SK-N-SH (cell line): Measurements from ENCODE around the gene CAPN11. TPM values are rescaled to one million over a fixed set of nuclear protein-coding genes. Genes with fewer than 3 reads are reported as not detected.

Experiments
- CTCF ChIA-PET: fragments of 300-600, 350-600 bp; formaldehyde crosslinking; extraction: SDS; loops from one replicate; lab custom pipeline; 2021; lab: Yijun Ruan, JAX
- POLR2A ChIA-PET: fragments of 350-600 bp; sonication (Branson Sonifier 250); formaldehyde crosslinking; extraction: SDS; loops from one replicate; lab custom pipeline; 2020; ENCODE audit warnings: antibody characterized with exemption, inconsistent platforms; lab: Yijun Ruan, JAX
- DNase-seq: peaks from one replicate; pipeline ENCODE4 v3.0.0; 2012
- H2AFZ ChIP-seq: fragments of 200-600 bp; sonication (generic); 2 replicates; pipeline ENCODE4 v1.8.1; 2016; ENCODE audit warnings: antibody characterized with exemption, mild to moderate bottlenecking, low read depth
- H3F3A ChIP-seq: fragments of 200-600 bp; sonication (generic); replicated peaks from 2 replicates; pipeline ENCODE3; 2016; ENCODE audit warnings: antibody characterized with exemption, mild to moderate bottlenecking; ENCODE audit not compliant: insufficient read depth
- H3K27ac ChIP-seq, 2 experiments: fragments of 200-500 bp in 1 of 2; fragments of 200-600 bp in 1 of 2; sonication (Bioruptor generic) in 1 of 2; sonication (generic), shearing (Covaris generic) in 1 of 2; 2 replicates each; pipeline versions ENCODE4 v1.5.1 to v1.6.1; 2014 to 2016; ENCODE audit warnings: low read depth in 2 of 2, inconsistent platforms in 1 of 2, low read length in 1 of 2, mild to moderate bottlenecking in 1 of 2, mixed read lengths in 1 of 2
- H3K27me3 ChIP-seq: fragments of 200-600 bp; sonication (generic), shearing (Covaris generic); 2 replicates; pipeline ENCODE4 v1.6.1; 2016; ENCODE audit warnings: mixed run types; ENCODE audit not compliant: insufficient read depth
- H3K36me3 ChIP-seq, 2 experiments: fragments of 200-500 bp in 1 of 2; fragments of 200-600 bp in 1 of 2; sonication (Bioruptor generic) in 1 of 2; sonication (generic) in 1 of 2; replicated peaks in 1 of 2; 2 replicates each; pipeline versions ENCODE3 to v1.5.1; 2014 to 2016; ENCODE audit warnings: low read length in 1 of 2, mild to moderate bottlenecking in 1 of 2; ENCODE audit not compliant: insufficient read depth in 2 of 2, control insufficient read depth in 1 of 2
- H3K4me1 ChIP-seq, 2 experiments: fragments of 200-500 bp in 1 of 2; fragments of 200-600 bp in 1 of 2; sonication (Bioruptor generic) in 1 of 2; sonication (generic), shearing (Covaris generic) in 1 of 2; 2 replicates each; pipeline versions ENCODE4 v1.5.1 to v1.6.1; 2014 to 2016; ENCODE audit warnings: low read depth in 1 of 2, low read length in 1 of 2, mixed run types in 1 of 2; ENCODE audit not compliant: insufficient read depth in 2 of 2, control insufficient read depth in 1 of 2
- H3K4me2 ChIP-seq: fragments of 200-600 bp; sonication (generic), shearing (Covaris generic); 2 replicates; pipeline ENCODE4 v1.6.1; 2017; ENCODE audit warnings: mixed run types
- H3K4me3 ChIP-seq, 2 experiments: fragments of 200-500 bp in 1 of 2; fragments of 200-600 bp in 1 of 2; sonication (Bioruptor generic) in 1 of 2; sonication (generic), shearing (Covaris generic) in 1 of 2; 2 replicates each; pipeline versions ENCODE4 v1.5.1 to v1.8.1; 2014 to 2016; ENCODE audit warnings: low read depth in 2 of 2, inconsistent platforms in 1 of 2, low read length in 1 of 2, mild to moderate bottlenecking in 1 of 2, mixed read lengths in 1 of 2, moderate library complexity in 1 of 2
- H3K79me2 ChIP-seq: fragments of 200-600 bp; sonication (generic); 2 replicates; pipeline ENCODE4 v1.8.1; 2017; ENCODE audit warnings: mild to moderate bottlenecking; ENCODE audit not compliant: insufficient read depth
- H3K9ac ChIP-seq: fragments of 200-600 bp; sonication (generic); 2 replicates; pipeline ENCODE4 v1.6.1; 2017; ENCODE audit warnings: mixed run types
- H3K9me2 ChIP-seq: fragments of 200-600 bp; sonication (generic); 2 replicates; pipeline ENCODE4 v1.6.1; 2017; ENCODE audit warnings: mixed run types
- H3K9me3 ChIP-seq: fragments of 200-600 bp; sonication (generic); 2 replicates; pipeline ENCODE4 v1.6.1; 2017; ENCODE audit warnings: mixed run types, mild to moderate bottlenecking, moderate library complexity
- H4K20me1 ChIP-seq: fragments of 200-600 bp; sonication (generic); 2 replicates; pipeline ENCODE4 v1.6.1; 2017; ENCODE audit warnings: mild to moderate bottlenecking, mixed run types; ENCODE audit not compliant: insufficient read depth
- CHD2 ChIP-seq: fragments of 150-350 bp; IDR thresholded peaks from 2 replicates; pipeline ENCODE4 v1.6.1; 2018; ENCODE audit warnings: low read length; ENCODE audit not compliant: partially characterized antibody
- ELF1 ChIP-seq: IDR thresholded peaks from 2 replicates; pipeline ENCODE4 v1.4.0; 2012
- EP300 ChIP-seq, 2 experiments: IDR thresholded peaks; 2 replicates each; pipeline versions ENCODE4 v1.4.0 to v1.6.1; 2012; ENCODE audit warnings: borderline replicate concordance in 1 of 2, low read depth in 1 of 2, low read length in 1 of 2
- EZH2phosphoT487 ChIP-seq: fragments of 200-600 bp; sonication (generic); IDR thresholded peaks from 2 replicates; pipeline ENCODE4 v1.6.1; 2017; ENCODE audit warnings: low read depth, mixed run types, mild to moderate bottlenecking, antibody characterized with exemption, moderate library complexity, borderline replicate concordance
- FOSL2 ChIP-seq: IDR thresholded peaks from 2 replicates; pipeline ENCODE4 v1.4.0; 2012; ENCODE audit warnings: low read depth, mild to moderate bottlenecking, moderate library complexity, borderline replicate concordance
- FOXJ3 ChIP-seq: sonication (generic); formaldehyde crosslinking; IDR thresholded peaks from 2 replicates; pipeline ENCODE4 v1.5.1; 2020; ENCODE audit warnings: mild to moderate bottlenecking, missing genetic modification reagents
- FOXM1 ChIP-seq: IDR thresholded peaks from 2 replicates; pipeline ENCODE4 v1.4.0; 2012; ENCODE audit warnings: low read depth, mild to moderate bottlenecking
- GABPA ChIP-seq: IDR thresholded peaks from 2 replicates; pipeline ENCODE4 v1.4.0; 2012; ENCODE audit warnings: low read depth, mild to moderate bottlenecking
- GATA2 ChIP-seq: sonication (generic); formaldehyde crosslinking; IDR thresholded peaks from 2 replicates; pipeline ENCODE4 v1.5.0; 2020; ENCODE audit warnings: mild to moderate bottlenecking, missing genetic modification reagents
- JUND ChIP-seq: IDR thresholded peaks from 2 replicates; pipeline ENCODE4 v1.4.0; 2012
- MEF2A ChIP-seq: IDR thresholded peaks from 2 replicates; pipeline ENCODE4 v1.4.0; 2012; ENCODE audit warnings: low read depth, borderline replicate concordance
- MXI1 ChIP-seq: IDR thresholded peaks from 2 replicates; pipeline ENCODE4 v1.6.1; 2012; ENCODE audit warnings: mild to moderate bottlenecking, low read depth, low read length, improper control_type of control experiment
- NFIC ChIP-seq: IDR thresholded peaks from 2 replicates; pipeline ENCODE4 v1.4.0; 2012; ENCODE audit warnings: borderline replicate concordance
- POLR2AphosphoS5 ChIP-seq: IDR thresholded peaks from 2 replicates; pipeline ENCODE4 v1.6.1; 2012; ENCODE audit warnings: low read depth, low read length
- RCOR1 ChIP-seq: fragments of 150-350 bp; IDR thresholded peaks from 2 replicates; pipeline ENCODE4 v1.6.1; 2017; ENCODE audit warnings: antibody characterized with exemption, low read length
- RFX5 ChIP-seq: IDR thresholded peaks from 2 replicates; pipeline ENCODE4 v1.6.1; 2012; ENCODE audit warnings: mild to moderate bottlenecking, improper control_type of control experiment, low read length
- RXRA ChIP-seq: IDR thresholded peaks from 2 replicates; pipeline ENCODE4 v1.4.0; 2012; ENCODE audit warnings: low read depth, mild to moderate bottlenecking, borderline replicate concordance
- SIN3A ChIP-seq: IDR thresholded peaks from 2 replicates; pipeline ENCODE4 v1.6.1; 2012; ENCODE audit warnings: low read depth, mild to moderate bottlenecking, low read length, moderate library complexity, borderline replicate concordance
- SMC3 ChIP-seq: IDR thresholded peaks from 2 replicates; pipeline ENCODE4 v1.6.1; 2012; ENCODE audit warnings: low read depth, low read length, improper control_type of control experiment
- TAF1 ChIP-seq: IDR thresholded peaks from 2 replicates; pipeline ENCODE4 v1.6.1; 2012; ENCODE audit warnings: low read depth, mild to moderate bottlenecking, low read length, moderate library complexity, borderline replicate concordance
- TCF12 ChIP-seq: IDR thresholded peaks from 2 replicates; pipeline ENCODE4 v1.4.0; 2012
- TEAD4 ChIP-seq: IDR thresholded peaks from 2 replicates; pipeline ENCODE4 v1.4.0; 2012; ENCODE audit warnings: mild to moderate bottlenecking, borderline replicate concordance; ENCODE audit not compliant: insufficient read depth
- WGBS: methylation state at CpG from one replicate; pipeline ENCODE4 v1.1.6; 2017; ENCODE audit warnings: low lambda C conversion rate; 5-methylcytosine and 5-hydroxymethylcytosine counted together
- polyA plus RNA-seq, 3 experiments: library from polyadenylated mRNA; depleted of rRNA; stranded (reverse); fragments of >200 nt; gene quantifications; 2 replicates each; pipeline ENCODE4 v1.2.3, GENCODE V29; 2012
- TF ChIP-seq, protein P1 (sequence below): IDR thresholded peaks from 2 replicates; pipeline ENCODE4; 2012
- TF ChIP-seq, protein P2 (sequence below): fragments of 150-350 bp; IDR thresholded peaks from 2 replicates; pipeline ENCODE4 v1.6.1; 2017; ENCODE audit warnings: antibody characterized with exemption, low read length, low read depth, borderline replicate concordance
- TF ChIP-seq, protein P3 (sequence below): IDR thresholded peaks from 2 replicates; pipeline ENCODE4 v1.4.0; 2012; ENCODE audit warnings: low read depth, borderline replicate concordance
- TF ChIP-seq, protein P4 (sequence below): IDR thresholded peaks from 2 replicates; pipeline ENCODE4 v1.4.0; 2012; ENCODE audit warnings: low read depth, borderline replicate concordance
- TF ChIP-seq, protein P5 (sequence below): fragments of 150-350 bp; IDR thresholded peaks from 2 replicates; pipeline ENCODE4 v1.6.1; 2016; ENCODE audit warnings: mild to moderate bottlenecking, low read depth, low read length
- TF ChIP-seq, protein P6 (sequence below): IDR thresholded peaks from 2 replicates; pipeline ENCODE4 v1.4.0; 2012; ENCODE audit warnings: low read depth

CAPN11 gene
- polyA plus RNA-seq, 1 of the 3 experiments (the other 2 are of a cell fraction): not detected

DNA sequence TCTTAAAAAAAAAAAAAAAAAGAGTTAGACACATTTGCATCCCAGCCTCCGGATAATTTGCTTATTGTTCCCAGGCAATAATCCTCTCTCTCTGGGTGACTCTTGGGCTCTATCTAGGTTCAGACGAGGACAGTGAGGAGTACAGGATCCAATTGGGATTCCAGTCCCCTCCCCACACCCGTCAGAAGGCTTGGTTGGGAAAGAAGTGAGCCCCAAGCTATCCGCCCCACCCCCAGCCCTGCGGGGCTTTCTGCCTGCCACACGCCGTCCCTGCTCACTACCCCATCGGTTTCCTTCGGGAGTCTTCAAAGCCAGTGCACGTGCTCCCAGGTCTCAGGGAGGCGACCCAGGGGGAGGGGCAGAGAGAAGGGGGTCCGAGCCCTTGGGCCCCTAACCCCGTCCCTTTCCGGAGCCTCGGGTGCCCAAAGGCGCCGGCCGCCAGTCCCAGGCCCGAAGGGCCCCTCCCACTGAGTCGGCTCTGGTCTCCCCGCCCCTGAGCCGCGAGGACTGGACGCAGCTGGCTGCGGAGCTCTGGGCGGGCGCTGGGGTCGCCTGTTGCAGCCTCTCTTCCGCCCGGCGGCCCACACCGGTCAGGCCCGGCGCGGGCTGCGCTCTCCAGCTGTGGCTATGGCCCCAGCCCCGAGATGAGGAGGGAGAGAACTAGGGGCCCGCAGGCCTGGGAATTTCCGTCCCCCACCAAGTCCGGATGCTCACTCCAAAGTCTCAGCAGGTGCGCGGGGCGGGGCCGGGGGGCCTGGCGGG is 60.6 kb downstream of the CAPN11 start:
- Histone ChIP-seq H3K9me3 (no peaks in the 10 kb centered on the region), H3K27ac (peak overlapping the region in 1 of 2 experiments; percentile 88; a peak in 2 of 4 replicates), H3K9me2 (no peaks in the 10 kb centered on the region), H3K4me2 (peak overlapping the region; percentile 81), H4K20me1 (no peaks in the 10 kb centered on the region), H2AFZ (peak overlapping the region; percentile 91), H3K9ac (peak overlapping the region; percentile 14; the same call in 1 of the 2 replicates), H3K27me3 (no peaks in the 10 kb centered on the region), H3K4me3 (peak overlapping the region; percentile 48 to 51; a peak in 3 of 4 replicates), H3K4me1 (peaks cover 11 to 44% of the 10 kb centered on the region in 2 experiments), H3F3A (peaks cover 7% of the 10 kb centered on the region), H3K36me3 (no peaks in the 10 kb centered on the region), H3K79me2 (no peaks in the 10 kb centered on the region)
- 15% methylated on average over 6 of the region's 45 CpGs for WGBS
- CTCF ChIA-PET: interaction anchor here (0.6 to 13.7 kb wide), 8 partner anchors 9 to 304 kb away, joined by 3 to 224 read pairs (median 4); no protein-coding TSS in a partner anchor
- POLR2A ChIA-PET: interaction anchor here (0.7 to 1.4 kb wide), 5 partner anchors 15 to 446 kb away, joined by 3 to 20 read pairs (median 3); partner anchors contain the start of genes HSP90AB1 and SLC35B2
- DNase-seq: peak; percentile 92
- no peak for TF ChIP-seq FOXM1
- TF ChIP-seq RXRA: no peak
- TF ChIP-seq SMC3: no peak
- TF ChIP-seq CHD2: no peak
- no peak for TF ChIP-seq TAF1
- TF ChIP-seq FOXJ3 (CRISPR knock-in tag): no peak
- TF ChIP-seq RFX5: no peak
- TF ChIP-seq TCF12: 0 out of 2 replicates have a peak, but pooled peaks have one; percentile 6
- TF ChIP-seq JUND: no peak
- TF ChIP-seq, protein P1, sequence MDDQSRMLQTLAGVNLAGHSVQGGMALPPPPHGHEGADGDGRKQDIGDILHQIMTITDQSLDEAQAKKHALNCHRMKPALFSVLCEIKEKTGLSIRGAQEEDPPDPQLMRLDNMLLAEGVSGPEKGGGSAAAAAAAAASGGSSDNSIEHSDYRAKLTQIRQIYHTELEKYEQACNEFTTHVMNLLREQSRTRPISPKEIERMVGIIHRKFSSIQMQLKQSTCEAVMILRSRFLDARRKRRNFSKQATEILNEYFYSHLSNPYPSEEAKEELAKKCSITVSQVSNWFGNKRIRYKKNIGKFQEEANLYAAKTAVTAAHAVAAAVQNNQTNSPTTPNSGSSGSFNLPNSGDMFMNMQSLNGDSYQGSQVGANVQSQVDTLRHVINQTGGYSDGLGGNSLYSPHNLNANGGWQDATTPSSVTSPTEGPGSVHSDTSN: no peak
- TF ChIP-seq, protein P2, sequence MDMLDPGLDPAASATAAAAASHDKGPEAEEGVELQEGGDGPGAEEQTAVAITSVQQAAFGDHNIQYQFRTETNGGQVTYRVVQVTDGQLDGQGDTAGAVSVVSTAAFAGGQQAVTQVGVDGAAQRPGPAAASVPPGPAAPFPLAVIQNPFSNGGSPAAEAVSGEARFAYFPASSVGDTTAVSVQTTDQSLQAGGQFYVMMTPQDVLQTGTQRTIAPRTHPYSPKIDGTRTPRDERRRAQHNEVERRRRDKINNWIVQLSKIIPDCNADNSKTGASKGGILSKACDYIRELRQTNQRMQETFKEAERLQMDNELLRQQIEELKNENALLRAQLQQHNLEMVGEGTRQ: no peak
- no peak for TF ChIP-seq FOSL2
- TF ChIP-seq, protein P3, sequence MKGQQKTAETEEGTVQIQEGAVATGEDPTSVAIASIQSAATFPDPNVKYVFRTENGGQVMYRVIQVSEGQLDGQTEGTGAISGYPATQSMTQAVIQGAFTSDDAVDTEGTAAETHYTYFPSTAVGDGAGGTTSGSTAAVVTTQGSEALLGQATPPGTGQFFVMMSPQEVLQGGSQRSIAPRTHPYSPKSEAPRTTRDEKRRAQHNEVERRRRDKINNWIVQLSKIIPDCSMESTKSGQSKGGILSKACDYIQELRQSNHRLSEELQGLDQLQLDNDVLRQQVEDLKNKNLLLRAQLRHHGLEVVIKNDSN: no peak
- no peak for TF ChIP-seq EZH2phosphoT487
- TF ChIP-seq ELF1: no peak
- TF ChIP-seq GABPA: no peak
- TF ChIP-seq, protein P4, sequence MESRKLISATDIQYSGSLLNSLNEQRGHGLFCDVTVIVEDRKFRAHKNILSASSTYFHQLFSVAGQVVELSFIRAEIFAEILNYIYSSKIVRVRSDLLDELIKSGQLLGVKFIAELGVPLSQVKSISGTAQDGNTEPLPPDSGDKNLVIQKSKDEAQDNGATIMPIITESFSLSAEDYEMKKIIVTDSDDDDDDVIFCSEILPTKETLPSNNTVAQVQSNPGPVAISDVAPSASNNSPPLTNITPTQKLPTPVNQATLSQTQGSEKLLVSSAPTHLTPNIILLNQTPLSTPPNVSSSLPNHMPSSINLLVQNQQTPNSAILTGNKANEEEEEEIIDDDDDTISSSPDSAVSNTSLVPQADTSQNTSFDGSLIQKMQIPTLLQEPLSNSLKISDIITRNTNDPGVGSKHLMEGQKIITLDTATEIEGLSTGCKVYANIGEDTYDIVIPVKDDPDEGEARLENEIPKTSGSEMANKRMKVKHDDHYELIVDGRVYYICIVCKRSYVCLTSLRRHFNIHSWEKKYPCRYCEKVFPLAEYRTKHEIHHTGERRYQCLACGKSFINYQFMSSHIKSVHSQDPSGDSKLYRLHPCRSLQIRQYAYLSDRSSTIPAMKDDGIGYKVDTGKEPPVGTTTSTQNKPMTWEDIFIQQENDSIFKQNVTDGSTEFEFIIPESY: no peak
- 0 out of 2 replicates have a peak, but pooled peaks have one; percentile 34 for TF ChIP-seq SIN3A
- no peak for TF ChIP-seq MEF2A
- TF ChIP-seq MXI1: peak; percentile 79
- TF ChIP-seq, protein P5, sequence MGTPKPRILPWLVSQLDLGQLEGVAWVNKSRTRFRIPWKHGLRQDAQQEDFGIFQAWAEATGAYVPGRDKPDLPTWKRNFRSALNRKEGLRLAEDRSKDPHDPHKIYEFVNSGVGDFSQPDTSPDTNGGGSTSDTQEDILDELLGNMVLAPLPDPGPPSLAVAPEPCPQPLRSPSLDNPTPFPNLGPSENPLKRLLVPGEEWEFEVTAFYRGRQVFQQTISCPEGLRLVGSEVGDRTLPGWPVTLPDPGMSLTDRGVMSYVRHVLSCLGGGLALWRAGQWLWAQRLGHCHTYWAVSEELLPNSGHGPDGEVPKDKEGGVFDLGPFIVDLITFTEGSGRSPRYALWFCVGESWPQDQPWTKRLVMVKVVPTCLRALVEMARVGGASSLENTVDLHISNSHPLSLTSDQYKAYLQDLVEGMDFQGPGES: no peak
- no peak for TF ChIP-seq EP300 (IDR thresholded peaks at IDR 0.05; ENCODE audit: borderline replicate concordance in 1 of 2, low read depth in 1 of 2, low read length in 1 of 2)
- no peak for TF ChIP-seq TEAD4
- no peak for TF ChIP-seq RCOR1
- no peak for TF ChIP-seq NFIC
- TF ChIP-seq, protein P6, sequence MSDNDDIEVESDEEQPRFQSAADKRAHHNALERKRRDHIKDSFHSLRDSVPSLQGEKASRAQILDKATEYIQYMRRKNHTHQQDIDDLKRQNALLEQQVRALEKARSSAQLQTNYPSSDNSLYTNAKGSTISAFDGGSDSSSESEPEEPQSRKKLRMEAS: peak; percentile 59; the same call in 1 of the 2 replicates
- no peak for TF ChIP-seq GATA2
- peak; percentile 32; the same call in 1 of the 2 replicates for TF ChIP-seq POLR2AphosphoS5
